SK-N-MC (cell line): ENCODE results near the gene ARRDC2.

ENCODE experiments used
- DNase-seq: peaks from one replicate; pipeline ENCODE4 v3.0.0-alpha.2; 2011; ENCODE audit warnings: low read depth, low spot score
- H3K27ac ChIP-seq: fragments of 200-600 bp; sonication (generic); 2 replicates; pipeline ENCODE4 v1.5.1; 2016; ENCODE audit warnings: mixed run types
- H3K36me3 ChIP-seq: fragments of 200-600 bp; sonication (generic); 2 replicates; pipeline ENCODE4 v1.6.1; 2017; ENCODE audit warnings: antibody characterized with exemption, low read length, mixed read lengths; ENCODE audit not compliant: insufficient read depth
- H3K4me3 ChIP-seq: fragments of 200-600 bp; sonication (generic); 2 replicates; pipeline ENCODE4 v1.5.1; 2016
- H3K9ac ChIP-seq: fragments of 200-600 bp; sonication (generic); 2 replicates; pipeline ENCODE4 v1.8.0; 2017; ENCODE audit warnings: mixed run types, mixed read lengths; ENCODE audit not compliant: insufficient read length
- H3K9me3 ChIP-seq: fragments of 200-600 bp; sonication (generic); 2 replicates; pipeline ENCODE4 v1.6.1; 2017; ENCODE audit warnings: low read depth, mild to moderate bottlenecking, antibody characterized with exemption, low read length, moderate library complexity, mixed read lengths
- EZH2 ChIP-seq: fragments of 200-600 bp; sonication (generic); IDR thresholded peaks from one replicate; pipeline ENCODE4 v1.6.1; 2017; ENCODE audit warnings: antibody characterized with exemption
- FOXP2 ChIP-seq: optimal IDR thresholded peaks from 2 replicates; pipeline ENCODE3; 2011; ENCODE audit warnings: mild to moderate bottlenecking, moderate library complexity; ENCODE audit not compliant: insufficient read depth; ENCODE audit errors: extremely low read length, control extremely low read depth
- POLR2AphosphoS5 ChIP-seq: IDR thresholded peaks from 2 replicates; pipeline ENCODE4 v1.6.1; 2012; ENCODE audit warnings: mild to moderate bottlenecking, low read depth, low read length, borderline replicate concordance

The ARRDC2 gene

GRCh38 chr19:18043676-18044075 is 35.7 kb downstream of the ARRDC2 start:
- no peak overlapping the region for H3K27ac ChIP-seq
- no peaks in the 10 kb centered on the region for H3K36me3 ChIP-seq
- no peak overlapping the region for H3K4me3 ChIP-seq
- H3K9me3 ChIP-seq, result no peaks in the 10 kb centered on the region
- H3K9ac ChIP-seq, result no peak overlapping the region
- DNase-seq, result no peak
- TF ChIP-seq EZH2 (no peak), FOXP2 (no peak), POLR2AphosphoS5 (no peak)

DNA sequence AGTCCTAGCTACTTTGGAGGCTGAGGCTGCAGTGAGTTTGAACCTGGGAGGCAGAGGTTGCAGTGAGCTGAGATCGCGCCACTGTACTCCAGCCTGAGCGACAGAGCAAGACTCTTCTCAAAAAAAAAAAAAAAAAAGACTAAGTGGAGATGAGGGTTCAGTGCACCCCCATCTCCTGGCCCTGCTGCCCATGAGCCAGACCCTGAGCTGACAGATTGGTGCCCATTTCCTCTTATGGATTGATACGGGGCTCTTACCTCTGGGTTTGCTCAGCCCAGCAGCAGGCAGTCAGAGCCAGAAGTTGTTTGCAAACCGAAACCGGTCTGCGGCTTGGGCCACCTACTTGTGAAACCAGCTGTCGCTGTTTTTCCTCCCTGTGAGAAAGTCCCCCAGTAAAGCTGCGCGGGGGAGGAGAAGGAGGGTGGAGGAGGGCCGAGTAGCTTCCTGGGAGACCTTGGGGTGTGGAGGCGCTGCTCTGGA is 36.9 kb downstream of the ARRDC2 start:
- TF ChIP-seq FOXP2, result no peak
- no peak for TF ChIP-seq POLR2AphosphoS5
- TF ChIP-seq EZH2, result no peak
- no peak for DNase-seq
- Histone ChIP-seq H3K9ac (no peak overlapping the region), H3K27ac (no peak overlapping the region), H3K36me3 (no peaks in the 10 kb centered on the region), H3K4me3 (no peak overlapping the region), H3K9me3 (no peaks in the 10 kb centered on the region)

- H3K4me3 ChIP-seq, result no peak overlapping the region
- H3K27ac ChIP-seq, result no peak overlapping the region
- DNase-seq, result no peak
- no peak overlapping the region for H3K9ac ChIP-seq
- H3K9me3 ChIP-seq, result no peaks in the 10 kb centered on the region
- no peak for TF ChIP-seq FOXP2
- H3K36me3 ChIP-seq, result no peaks in the 10 kb centered on the region
Measured at GRCh38 chr19:18045307-18046050, 37.5 kb downstream of the ARRDC2 start.

- no peak overlapping the region for H3K9ac ChIP-seq
- no peak for TF ChIP-seq POLR2AphosphoS5
- TF ChIP-seq EZH2, result no peak
- no peak for TF ChIP-seq FOXP2
- H3K27ac ChIP-seq, result no peak overlapping the region
- H3K9me3 ChIP-seq, result no peaks in the 10 kb centered on the region
- H3K36me3 ChIP-seq, result no peaks in the 10 kb centered on the region
- no peak for DNase-seq
- no peak overlapping the region for H3K4me3 ChIP-seq
Measured at GRCh38 chr19:18046059-18046718, 38.2 kb downstream of the ARRDC2 start.

DNA sequence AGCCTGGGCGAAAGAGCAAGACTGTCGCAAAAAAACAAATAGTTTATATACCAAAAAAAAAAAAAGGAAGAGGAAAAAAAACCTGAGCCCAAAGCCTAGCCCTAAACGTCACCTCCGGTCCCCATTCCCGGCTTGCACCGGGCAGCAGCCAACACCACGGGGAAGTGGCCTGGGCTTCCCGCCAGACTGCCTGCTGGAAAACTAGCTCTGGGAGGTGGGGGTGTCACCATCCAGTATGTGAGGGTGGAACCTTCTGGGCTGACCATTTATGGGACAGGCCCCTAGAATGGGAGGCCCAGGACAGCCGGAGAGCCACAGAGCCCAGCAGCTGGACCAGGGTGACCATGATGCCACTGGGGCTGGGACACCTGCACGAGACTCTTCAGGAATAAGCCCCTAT is 41.4 kb downstream of the ARRDC2 start:
- H3K36me3 ChIP-seq, result no peaks in the 10 kb centered on the region
- H3K9me3 ChIP-seq, result no peaks in the 10 kb centered on the region
- no peak overlapping the region for H3K9ac ChIP-seq
- no peak for DNase-seq
- no peak overlapping the region for H3K4me3 ChIP-seq
- H3K27ac ChIP-seq, result no peak overlapping the region
- TF ChIP-seq POLR2AphosphoS5, result no peak
- no peak for TF ChIP-seq EZH2
- no peak for TF ChIP-seq FOXP2

DNA sequence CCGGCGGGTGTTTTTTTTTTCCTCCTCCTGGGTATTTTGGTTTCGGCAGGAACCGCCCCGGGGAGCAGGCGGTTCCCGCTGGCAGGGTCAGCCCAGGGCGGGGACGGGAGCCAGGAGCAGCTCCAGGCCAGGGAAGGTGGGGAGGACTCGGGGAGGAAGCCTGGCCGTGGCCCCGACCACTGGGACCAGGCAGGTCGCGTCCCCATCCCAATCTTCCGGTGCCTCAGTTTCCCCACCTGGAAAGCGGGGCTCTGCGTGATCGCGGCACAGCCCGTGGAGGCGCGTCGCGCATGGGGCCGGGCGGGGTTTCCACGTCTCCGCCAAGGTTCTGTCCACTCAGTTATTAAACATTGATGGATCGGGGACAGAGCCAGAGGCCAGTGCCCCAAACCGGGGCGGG is 43.9 kb downstream of the ARRDC2 start:
- Histone ChIP-seq H3K4me3 (no peak overlapping the region), H3K9ac (no peak overlapping the region), H3K27ac (no peak overlapping the region), H3K9me3 (no peaks in the 10 kb centered on the region), H3K36me3 (no peaks in the 10 kb centered on the region)
- DNase-seq, result no peak
- TF ChIP-seq POLR2AphosphoS5 (no peak), FOXP2 (no peak), EZH2 (no peak)

DNA sequence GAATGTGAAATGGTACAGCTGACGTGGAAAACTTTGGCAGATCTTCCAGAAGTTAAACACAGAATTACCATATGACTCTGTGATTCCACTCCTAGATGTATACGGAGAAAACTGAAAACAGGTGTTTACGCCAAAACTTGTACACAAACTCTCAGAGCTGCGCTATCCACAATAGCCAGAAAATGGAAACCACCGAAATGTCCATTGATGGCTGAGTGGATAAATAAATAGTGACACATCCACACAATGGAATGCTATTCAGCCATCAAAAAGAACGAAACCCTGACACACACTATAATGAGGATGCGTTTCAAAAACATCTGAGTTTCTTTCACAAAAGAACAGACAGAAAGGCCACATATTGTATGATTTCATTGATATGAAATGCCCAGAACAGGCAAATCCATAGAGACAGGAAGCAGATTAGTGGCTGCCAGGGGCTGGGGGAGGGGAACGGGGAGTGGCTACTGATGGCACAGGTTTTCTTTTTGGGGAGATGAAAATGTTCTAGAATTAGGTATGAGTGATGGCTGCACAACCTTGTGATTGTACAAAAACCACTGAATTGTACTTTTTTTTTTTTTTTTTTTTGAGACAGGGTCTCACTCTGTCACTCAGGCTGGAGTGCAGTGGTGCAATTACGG is 45.7 kb downstream of the ARRDC2 start:
- DNase-seq, result no peak
- no peak overlapping the region for H3K9ac ChIP-seq
- no peak overlapping the region for H3K27ac ChIP-seq
- H3K4me3 ChIP-seq, result no peak overlapping the region
- TF ChIP-seq POLR2AphosphoS5 (no peak), FOXP2 (no peak), EZH2 (no peak)
- H3K9me3 ChIP-seq, result no peaks in the 10 kb centered on the region
- H3K36me3 ChIP-seq, result no peaks in the 10 kb centered on the region

GRCh38 chr19:18055967-18056366 is 48.0 kb downstream of the ARRDC2 start:
- Histone ChIP-seq H3K9me3 (no peaks in the 10 kb centered on the region), H3K9ac (no peak overlapping the region), H3K36me3 (no peaks in the 10 kb centered on the region), H3K27ac (no peak overlapping the region), H3K4me3 (no peak overlapping the region)
- TF ChIP-seq FOXP2 (no peak), EZH2 (no peak), POLR2AphosphoS5 (no peak)
- DNase-seq, result no peak
